UCSD-AML1 (cell line): ENCODE data around the gene JPH4.
A peak's percentile ranks its signal among the peaks of the same experiment; 100 is the strongest.

Experiments used
- DNase-seq: peaks from one replicate; lab custom pipeline; 2025; ENCODE audit not compliant: unreplicated experiment; lab: John Stamatoyannopoulos, UW

The JPH4 gene

DNA sequence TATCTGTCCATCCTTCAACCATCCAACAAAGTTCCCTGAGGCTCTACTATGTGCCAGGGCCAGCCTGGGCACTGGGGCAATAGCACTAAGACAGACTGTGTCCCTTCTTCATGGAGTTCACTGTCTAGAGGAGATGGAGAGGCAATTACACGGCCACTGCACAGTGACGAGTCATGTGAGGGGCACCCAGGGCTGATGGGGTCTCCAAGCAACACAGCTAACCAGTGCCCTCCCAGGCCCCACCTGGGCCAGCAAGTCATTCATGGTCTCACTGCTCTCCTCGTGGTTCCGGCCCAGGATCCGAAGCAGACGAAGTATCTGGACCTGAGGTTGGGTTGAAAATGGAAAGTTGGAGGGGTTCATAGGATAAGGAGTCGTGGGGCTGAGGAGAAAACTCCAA, 13.7 kb downstream of the JPH4 start:
- DNase-seq: no peak

DNA sequence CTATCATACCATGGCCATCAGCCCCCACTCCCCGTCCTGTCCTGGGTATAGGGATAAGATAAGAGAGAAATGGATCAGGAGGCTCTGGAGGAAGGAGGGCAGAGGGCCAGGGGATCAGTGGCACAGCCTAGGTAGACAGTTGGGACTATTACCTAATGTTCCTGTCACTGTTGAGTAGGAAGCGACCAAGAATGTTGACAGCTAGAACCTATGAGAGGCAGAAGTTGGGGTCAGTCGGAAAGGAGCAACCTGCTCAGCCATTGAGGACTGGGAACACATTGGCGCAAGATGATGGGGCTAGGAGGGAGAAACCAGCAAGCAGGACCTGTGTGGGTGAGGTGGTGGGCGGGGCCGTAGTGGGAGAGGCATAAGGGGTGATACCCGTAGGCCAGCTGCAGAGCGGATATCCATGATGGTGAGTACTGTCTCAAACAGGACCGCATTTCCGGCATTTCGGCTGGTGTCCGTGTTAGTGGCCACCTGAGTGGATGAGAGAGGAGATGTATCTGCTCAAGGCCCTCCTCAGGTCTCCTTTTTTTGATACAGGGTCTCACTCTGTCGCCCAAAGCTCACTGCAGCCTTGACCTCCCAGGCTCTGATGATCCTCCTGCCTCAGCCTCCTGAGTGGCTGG, 14.3 kb downstream of the JPH4 start:
- DNase-seq: no peak

DNA sequence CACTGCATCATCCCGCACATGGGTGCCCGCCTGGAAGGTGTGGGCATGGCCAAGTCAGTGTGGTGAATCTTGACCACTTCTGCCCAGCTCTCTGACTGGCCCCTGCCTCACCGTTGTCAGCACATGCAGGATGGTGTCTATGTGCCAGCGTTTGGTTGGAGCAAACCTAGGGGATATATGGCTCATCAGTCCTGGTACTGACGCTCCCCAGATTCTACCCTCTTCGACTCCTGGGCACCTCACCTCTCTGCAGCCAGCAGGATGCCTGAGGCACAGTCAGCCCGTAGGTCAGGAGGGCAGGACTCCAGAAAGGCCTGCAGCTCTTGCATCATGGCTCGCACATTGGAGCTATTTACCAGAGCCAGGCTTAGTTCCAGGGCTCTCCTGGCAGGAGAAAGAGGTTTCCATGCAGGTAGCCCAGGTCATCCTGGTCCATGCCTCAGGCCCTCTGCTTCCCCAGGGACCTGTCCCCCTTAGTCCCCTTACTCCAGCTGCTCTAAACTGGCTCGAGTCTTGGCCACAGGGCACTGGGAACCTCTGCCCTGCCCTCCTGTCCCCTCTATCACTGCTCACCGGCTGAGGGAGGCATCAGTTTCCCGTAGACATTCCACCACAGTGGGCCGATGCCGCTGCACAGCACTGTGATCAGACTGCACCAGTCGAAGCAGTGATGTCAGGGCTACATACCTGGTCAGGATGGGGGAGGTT, 15.0 kb downstream of the JPH4 start:
- DNase-seq: no peak

DNA sequence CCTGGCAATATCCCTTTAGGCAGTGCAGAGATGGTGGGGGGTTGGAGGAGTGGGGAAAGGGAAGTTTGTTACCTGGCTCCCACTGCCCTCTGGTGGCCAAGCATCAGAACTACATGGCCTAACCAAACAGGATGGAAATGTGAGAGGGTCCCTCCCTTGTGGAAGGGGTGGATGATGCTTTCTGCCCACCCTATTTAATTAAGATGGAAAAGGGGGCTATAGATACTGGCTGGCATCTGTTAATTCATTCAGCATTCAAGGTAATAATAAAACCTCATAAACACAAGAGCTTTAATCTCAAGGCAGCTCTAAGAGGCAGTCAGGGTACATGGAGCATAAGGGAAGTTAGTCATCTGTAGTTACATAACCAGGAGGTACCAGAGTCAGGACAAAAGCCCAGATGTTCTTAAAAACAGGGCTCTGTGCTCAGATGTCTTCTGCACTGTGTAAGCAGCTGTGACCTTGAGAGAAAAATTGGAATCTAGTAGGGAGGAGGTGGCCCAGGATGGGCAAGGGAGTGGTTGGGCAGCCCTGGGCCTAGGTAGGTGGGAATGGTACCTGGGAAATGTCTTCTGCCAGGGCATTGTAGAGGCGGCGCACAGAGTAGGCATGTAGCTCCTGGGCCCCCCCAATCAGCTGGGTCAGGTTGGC, 15.6 kb downstream of the JPH4 start:
- DNase-seq: peak; percentile 30

DNA sequence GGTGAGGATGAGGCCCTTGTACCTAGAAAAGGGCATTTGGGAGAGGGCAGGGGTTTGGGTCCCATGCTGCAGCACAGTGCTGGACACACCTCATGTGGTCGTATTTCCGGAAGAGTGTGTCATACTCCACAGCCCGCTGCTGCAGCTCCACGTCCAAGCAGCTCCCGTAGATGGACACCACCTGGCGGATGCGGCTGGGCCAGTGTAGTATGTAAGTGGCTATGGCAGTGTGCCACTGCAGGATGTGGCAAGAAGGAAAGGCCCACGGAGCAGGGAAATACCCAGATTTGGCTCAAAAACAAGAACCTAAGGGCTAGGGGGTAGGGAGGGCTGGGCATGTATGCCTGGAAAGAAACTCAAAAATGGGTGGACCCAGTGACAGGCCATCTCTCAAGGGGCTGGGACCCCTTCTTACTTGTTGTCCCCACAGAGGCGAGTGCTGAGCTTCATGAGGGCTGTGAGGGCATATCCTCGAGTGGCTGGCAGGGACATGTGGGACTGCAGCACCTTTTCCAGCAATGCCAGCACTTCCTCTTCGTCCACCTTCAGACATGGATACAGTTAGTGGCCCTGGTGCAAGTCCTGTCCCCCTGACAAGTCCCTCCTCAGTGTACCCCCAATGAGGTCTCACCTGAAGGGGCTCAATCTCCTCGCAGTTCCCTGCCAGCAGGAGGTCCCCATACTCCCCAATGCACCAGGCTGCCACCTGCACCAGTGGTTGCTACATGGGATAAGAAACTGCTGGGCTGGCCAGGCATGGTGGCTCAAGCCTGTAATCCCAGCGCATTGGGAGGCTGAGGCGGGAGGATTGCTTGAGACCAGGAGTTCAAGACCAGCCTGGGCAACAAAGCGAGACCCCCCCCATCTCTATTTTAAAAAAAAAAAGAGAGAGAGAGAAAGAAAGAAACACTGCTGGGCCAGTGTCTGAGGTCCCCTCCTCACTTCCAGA, 16.4 kb downstream of the JPH4 start:
- no peak for DNase-seq

DNA sequence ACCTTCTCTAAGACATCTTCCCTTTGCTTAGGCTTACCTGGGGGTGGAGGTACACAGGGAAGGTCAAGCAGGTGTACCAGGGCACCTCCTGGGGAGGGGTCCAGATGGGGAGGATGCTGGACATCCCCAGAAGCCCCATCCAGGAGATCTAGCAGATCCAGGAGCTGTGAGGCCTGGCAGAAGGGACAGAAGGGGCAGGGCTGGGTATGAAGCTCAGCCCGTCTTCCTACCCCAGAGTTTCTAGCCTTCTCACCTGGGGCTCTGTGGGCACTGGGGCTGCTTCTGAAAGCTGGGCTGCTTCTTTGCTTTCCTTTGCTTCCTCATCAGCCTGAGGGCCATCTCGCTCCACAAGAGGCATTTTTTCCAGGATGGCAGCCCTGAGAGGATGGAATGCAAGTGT, 17.3 kb downstream of the JPH4 start:
- no peak for DNase-seq

DNA sequence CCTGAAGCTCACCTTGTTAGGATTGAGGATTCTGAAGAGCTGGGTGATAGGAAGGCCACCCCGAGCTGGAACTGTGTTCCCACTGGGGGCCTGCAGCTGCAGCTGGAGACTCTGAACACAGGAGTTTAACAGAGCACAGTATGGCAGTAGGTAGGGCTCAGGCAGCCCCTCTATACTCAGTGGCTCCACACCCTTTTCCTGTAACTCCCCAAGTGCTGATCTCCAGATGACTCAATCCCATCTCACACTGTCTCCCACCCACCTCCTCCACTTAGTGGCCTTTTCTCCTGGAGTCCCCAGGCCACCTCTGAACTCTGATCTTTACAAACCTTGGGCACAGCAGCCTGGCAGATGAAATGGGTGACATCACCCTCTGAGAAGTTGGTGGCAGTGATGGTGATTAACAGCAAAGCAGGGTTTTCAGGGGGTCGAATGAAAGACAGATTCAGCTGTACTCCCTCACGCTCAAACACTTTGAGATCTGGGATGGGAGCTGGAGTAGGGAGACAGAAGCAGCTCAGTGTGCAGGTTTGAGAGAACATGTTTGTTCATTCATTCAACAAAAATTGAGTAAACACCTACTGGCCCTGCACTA, 18.6 kb downstream of the JPH4 start:
- no peak for DNase-seq

DNA sequence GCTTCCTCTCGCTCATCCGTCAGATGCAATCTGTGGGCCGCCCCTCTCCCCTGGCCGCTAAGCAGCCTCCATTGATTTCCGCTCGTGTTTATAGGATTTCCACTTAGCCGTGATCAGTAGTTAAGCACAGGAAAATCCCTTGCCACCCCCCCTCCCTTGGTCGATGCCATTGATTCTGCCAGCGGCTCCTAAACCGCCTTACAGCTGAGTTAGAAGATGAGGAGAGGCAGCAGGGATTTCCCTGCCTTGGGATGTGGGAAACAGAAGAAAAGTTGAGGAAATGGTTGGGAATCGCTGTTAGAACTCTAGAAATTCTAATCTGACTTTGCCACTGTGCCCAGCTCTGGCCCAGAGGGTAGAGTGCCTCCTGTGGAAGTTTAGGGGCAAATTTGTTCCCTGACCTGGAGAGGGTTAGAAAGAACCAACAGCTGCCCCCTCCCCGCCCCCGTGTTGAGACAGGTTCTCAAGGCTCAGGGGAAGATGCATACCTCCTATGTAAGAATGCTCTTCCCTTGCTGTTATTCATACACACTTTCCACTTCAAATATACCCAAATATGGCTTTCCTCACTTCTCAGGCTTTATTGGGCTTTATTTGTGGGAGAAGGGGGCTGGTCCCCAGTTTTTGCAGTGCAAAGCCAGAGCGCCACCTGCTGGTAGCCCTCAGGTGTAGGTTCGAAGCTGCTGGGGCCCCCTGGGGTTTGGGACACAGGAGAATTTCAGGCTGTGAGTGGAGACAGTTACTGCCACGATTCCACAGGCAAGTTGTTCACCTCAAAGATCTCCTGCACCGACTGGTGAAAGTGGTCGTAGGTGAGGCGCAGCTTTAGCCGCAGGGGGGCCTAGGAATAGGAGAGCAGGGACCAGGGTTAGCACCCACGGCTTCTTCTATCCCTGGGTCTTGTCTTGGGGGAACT, 19.3 kb downstream of the JPH4 start:
- DNase-seq: peak; percentile 57

DNA sequence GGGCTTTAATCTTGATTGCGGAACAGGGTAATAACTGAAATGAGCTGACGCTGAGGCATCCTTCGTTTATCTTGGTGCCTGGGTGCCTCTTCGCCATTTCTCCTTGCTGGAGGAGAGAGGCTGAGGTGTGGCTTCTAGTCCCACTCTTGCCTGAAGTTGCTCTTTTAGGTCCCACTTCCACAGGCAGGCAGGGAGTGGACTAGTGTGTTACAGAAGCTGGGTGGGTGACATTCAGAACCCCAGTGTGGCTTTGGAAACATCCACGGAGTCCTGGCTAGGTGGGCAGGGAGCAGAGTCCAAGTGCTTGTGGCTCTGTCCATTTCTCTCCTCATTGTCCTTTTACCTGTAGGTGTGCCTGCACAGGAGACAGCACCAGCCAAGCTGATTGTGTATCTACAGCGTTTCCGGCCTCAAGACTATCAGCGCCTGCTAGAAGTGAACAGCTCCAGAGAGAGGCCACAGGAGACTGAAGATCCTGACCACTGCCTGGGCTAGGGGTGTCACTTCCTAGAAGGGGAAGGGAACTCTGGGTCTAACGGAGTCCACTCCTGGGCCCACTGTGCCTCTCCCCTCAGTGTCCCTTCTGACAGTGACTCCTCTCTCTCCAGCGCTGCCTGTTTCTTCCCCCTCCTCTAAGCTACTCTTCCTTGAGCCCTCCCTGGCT, 20.1 kb downstream of the JPH4 start:
- DNase-seq: no peak

DNA sequence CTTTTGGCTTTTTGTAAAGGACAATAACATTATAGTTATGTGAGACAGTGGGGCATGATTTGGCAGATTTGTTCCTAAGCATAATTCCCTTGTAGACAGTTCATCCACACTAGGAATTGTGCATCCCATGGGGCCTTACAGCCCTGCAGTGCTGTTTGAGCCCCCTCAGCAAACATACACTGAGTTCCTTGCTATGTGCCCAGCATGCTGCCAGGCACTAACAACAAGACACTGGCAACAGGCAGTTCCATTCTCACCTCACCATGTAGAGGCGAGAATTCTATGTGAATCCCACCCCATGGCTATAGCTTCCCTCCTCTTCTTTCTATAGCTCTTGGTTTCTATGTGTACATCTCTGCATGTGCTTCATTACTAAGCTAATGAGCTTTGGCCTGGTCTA, 20.6 kb downstream of the JPH4 start:
- no peak for DNase-seq

DNA sequence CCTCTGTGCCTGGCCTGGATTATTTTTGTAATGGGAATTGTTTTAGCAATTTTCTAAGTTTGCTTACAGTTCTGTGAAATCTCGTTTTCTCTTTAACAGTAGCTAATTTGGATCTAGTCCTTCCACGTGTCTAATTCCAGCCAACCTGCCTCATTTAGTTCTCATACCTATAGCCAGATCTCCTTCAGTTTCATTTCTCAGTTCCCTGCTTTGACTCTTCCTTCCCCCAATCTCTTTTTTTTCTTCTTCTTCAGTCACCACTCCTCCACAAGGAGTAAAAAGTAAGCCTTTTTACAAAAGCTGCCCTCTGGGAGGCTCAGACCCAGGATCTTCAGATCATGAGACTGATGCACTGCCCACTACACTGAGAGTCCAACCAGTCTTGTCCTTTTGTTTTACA, 21.1 kb downstream of the JPH4 start:
- DNase-seq: no peak

DNA sequence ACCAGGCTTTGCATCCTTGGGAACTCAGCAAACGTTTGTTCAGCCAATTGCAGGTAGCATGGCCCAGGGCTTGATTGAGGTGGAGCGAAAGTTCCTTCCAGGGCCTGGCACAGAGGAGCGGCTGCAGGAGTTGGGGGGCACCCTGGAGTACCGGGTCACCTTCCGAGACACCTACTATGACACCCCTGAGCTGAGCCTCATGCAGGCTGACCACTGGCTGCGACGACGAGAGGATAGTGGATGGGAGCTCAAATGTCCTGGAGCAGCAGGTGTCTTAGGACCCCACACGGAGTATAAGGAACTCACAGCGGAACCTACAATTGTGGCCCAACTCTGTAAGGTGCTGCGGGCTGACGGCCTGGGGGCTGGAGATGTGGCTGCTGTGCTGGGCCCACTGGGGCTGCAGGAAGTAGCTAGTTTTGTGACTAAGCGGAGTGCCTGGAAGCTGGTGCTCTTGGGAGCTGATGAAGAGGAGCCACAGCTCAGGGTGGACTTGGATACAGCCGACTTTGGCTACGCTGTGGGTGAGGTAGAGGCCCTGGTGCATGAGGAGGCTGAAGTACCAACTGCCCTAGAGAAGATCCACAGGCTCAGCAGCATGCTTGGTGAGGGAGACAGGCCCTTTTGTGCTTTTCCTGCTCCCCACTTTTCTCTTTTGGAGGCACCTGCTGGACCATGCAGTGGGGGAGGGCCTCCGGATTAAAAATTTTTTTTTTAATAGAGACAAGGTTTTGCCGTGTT, 21.7 kb downstream of the JPH4 start:
- no peak for DNase-seq

DNA sequence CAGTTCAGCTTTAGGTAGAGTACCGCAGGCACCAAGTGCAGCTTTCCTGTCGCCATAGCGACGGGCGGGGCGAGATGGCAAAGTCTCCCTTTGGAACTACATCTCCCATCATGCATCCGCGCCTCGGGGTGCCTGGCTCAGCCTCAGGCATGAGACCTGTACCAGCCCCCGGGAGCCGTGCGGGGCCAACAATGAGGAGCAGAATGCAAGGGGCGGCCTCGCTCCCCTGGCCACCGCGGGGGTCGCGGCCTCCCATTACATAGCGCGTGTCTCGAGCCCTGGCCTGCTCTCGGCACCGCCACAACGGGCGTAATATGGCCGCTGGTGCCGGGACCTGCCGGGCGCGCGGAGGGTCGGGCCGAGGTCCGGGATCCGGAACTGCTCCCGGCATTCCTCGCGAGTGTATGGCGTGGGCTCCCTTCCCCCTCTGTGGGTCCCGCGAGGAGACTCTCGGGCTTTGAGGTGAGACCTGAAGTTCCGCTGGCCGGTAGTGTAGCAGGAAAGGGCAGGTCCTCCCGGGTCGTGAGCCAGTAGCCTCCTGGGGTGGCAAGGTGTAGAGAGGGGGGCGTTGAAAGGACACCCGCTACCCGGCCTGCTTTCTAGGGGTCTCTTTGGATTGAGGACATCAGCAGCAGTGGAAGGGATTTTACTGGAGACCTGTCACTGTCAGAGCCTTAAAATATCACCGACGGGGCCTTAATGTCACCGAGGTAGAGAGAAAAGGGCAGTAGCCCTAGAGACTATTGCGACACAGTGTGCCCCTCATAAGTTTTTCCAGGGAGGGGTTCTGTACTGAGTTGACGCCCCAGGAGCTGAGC, 22.5 kb downstream of the JPH4 start, which contains the start of gene THTPA:
THTPA (plus strand) TSS at position 390 of the 818 bp plus-strand sequence. CDS start 487 bp downstream, outside the sequence.
- DNase-seq: peak; percentile 92

DNA sequence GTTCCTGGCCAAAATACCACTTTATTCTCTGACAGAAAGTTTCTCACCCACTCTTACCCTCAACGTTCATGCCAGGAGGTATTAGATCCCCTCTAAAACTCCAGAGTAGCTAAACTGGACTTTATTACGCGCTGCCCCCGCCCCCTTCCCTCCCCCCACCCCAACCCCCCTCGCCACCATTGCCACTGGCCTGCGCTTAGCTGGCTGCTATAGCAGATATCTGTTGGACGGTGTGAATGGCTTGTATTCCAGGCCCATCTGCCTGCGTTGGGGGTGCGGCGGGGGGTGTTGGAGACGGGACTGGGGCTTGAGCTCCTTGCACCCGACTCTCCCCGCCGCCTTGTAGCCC, 23.1 kb downstream of the JPH4 start:
- no peak for DNase-seq

DNA sequence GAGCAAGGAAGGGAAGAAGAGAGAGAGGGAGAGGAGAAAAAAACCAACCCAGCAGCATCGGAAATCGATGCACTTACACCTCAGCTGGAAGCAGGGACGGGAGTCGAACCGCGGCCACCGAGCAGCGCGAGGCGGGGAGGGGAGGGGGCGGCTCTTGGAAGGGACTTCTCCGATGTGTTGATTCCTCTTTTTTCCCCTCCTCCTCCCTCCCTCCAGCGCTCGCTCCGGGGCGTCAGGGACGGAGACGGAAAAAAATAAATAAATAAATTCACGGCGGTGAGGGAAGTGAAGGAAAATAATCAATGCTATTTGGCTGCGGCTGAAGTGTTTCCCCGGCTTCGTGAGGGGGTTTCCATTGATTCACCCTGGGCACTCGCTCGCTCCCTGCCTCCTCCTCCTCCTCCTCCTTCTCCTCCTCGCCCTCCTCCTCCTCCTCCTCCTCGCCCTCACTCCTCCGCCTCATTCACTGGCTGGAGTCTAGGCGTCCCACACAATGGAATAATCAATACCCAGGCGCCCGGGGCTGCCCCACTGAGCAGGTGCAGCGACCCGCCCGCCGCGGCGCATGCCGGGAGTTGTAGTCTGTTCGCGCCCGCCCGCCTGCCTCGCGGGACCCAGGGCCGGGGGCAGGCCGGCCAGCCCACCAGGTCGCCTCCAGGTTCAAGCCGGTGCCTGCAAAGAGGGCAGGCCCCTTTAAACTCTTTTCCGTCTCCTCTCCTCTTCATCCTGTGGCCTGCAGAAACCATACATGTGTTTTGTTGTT, 27.1 kb downstream of the JPH4 start, which contains the start of gene ZFHX2:
ZFHX2 (minus strand) TSS at position 500 of the 763 bp plus-strand sequence. CDS start 16,440 bp downstream, outside the sequence.
- DNase-seq: peak; percentile 84

DNA sequence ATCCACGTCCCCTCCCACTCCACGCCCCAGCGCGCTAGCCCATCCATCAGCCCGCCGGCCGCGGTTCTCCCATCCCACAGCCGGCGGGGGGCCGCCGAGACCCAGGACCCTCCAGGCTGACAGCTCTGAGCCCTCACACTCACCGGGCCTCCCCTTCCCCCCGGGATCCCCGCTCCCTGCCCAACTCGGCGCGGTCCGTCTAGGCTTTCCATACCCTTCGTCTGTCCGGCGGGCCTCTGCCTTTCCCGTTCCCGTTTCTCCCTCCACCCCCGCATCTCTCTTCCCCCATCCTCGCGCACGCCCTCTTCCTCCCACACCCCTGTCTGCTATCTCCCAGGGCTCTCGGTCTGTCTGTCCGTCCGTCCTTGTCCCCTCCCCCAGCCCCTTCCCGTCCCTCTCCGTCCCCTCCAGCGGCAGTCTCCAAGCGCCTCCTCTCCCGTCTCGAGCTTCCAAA, 27.8 kb downstream of the JPH4 start:
- DNase-seq: no peak
